ENCODE measurements around the gene NAALADL2. TPM values are rescaled to one million over a fixed set of nuclear protein-coding genes. Genes with fewer than 3 reads are reported as not detected.

The NAALADL2 gene
- total and polyA plus RNA-seq, 2 of the 8 experiments (the other 6 are each of a cell fraction or from before 2014, with no cell fraction given): 0.12 to 0.22 TPM

DNA sequence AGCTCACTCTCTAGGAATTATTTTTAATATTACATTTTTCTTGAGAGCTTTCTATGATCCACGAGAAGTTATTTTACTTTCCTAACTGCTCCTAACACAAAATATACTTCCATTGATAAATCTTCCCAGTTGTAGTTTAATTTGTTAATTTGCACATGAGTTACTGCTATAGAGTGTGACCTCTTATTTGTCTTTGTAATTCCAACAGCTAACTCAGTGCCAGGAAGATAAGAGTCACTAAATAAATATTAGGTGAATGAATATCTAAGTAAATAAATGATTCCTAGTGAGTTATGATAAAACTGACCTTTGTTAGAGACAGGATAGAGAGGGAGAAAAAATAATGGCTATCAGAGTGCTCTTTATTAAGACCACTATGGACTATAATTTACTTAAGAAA is 319.9 kb downstream of the NAALADL2 start (continued):
- TF ChIP-seq KDM4A (IDR thresholded peaks at IDR 0.05; ENCODE audit: low read depth, low read length, severe bottlenecking) (no peak), SRF (IDR thresholded peaks at IDR 0.05; ENCODE audit: low read depth, low read length) (no peak), CEBPB (IDR thresholded peaks at IDR 0.05; ENCODE audit: low read depth, low read length) (no peak), POLR2AphosphoS5 (IDR thresholded peaks at IDR 0.05; ENCODE audit: low read depth, low read length) (no peak), EZH2 (IDR thresholded peaks at IDR 0.05; ENCODE audit: low read depth, low read length, severe bottlenecking) (no peak)
